Spleen (tissue), 11 donors: ENCODE results near the gene ZNF236. TPM values are rescaled to one million over a fixed set of nuclear protein-coding genes. Genes with fewer than 3 reads are reported as not detected.

ENCODE experiments used
- DNase-seq: peaks from one replicate; pipeline ENCODE4 v3.0.0-alpha.2; 2020
- H3K27ac ChIP-seq, 8 donors: fragments of 200-600 bp; sonication (generic) in 7 of 8; 1 replicate in 4 of 8; 2 replicates in 4 of 8; pipeline versions ENCODE4 v1.5.0 to v1.8.0; 2016 to 2021; ENCODE audit warnings: inconsistent platforms in 4 of 8, mild to moderate bottlenecking in 4 of 8, moderate library complexity in 1 of 8
- H3K27me3 ChIP-seq, 7 donors: fragments of 200-600 bp; sonication (generic) in 6 of 7; replicated peaks in 1 of 7; 1 replicate in 4 of 7; 2 replicates in 3 of 7; pipeline versions ENCODE4 v1.5.0 to v1.8.0; 2016 to 2021; ENCODE audit warnings: inconsistent platforms in 3 of 7, mild to moderate bottlenecking in 1 of 7
- H3K36me3 ChIP-seq, 6 donors: fragments of 200-600 bp; sonication (generic) in 5 of 6; 1 replicate in 4 of 6; 2 replicates in 2 of 6; pipeline versions ENCODE4 v1.5.0 to v1.8.0; 2016 to 2021; ENCODE audit warnings: inconsistent platforms in 2 of 6
- H3K4me1 ChIP-seq, 6 donors: fragments of 200-600 bp; sonication (generic) in 5 of 6; 1 replicate in 3 of 6; 2 replicates in 3 of 6; pipeline versions ENCODE4 v1.5.0 to v1.8.0; 2016 to 2021; ENCODE audit warnings: inconsistent platforms in 3 of 6
- H3K4me3 ChIP-seq, 8 donors: fragments of 200-600 bp; sonication (generic) in 7 of 8; 1 replicate in 4 of 8; 2 replicates in 4 of 8; pipeline versions ENCODE4 v1.5.0 to v1.8.0; 2016 to 2021; ENCODE audit warnings: inconsistent platforms in 4 of 8, mild to moderate bottlenecking in 4 of 8, moderate library complexity in 2 of 8
- H3K9me3 ChIP-seq, 8 donors: fragments of 200-600 bp; sonication (generic) in 7 of 8; 1 replicate in 4 of 8; 2 replicates in 4 of 8; pipeline versions ENCODE4 v1.5.0 to v1.8.0; 2016 to 2021; ENCODE audit warnings: inconsistent platforms in 4 of 8
- CTCF ChIP-seq, 11 experiments: fragments of 200-600 bp in 7 of 11; fragments of 450-650 bp in 4 of 11; sonication (generic) in 4 of 11; IDR thresholded peaks in 8 of 11; conservative IDR thresholded peaks in 3 of 11; 1 replicate in 7 of 11; 2 replicates in 4 of 11; pipeline versions ENCODE4 v1.4.0 to v1.8.0; 2016 to 2021; ENCODE audit warnings: antibody characterized with exemption in 11 of 11, inconsistent platforms in 4 of 11, mild to moderate bottlenecking in 1 of 11
- POLR2A ChIP-seq, 3 donors: fragments of 450-650 bp; IDR thresholded peaks; one replicate each; pipeline ENCODE4 v1.5.1; 2017; ENCODE audit warnings: antibody characterized with exemption in 3 of 3, mild to moderate bottlenecking in 1 of 3
- POLR2AphosphoS5 ChIP-seq, 3 donors: sonication (generic); formaldehyde crosslinking; IDR thresholded peaks; one replicate each; pipeline ENCODE4 v1.5.1; 2017; ENCODE audit warnings: antibody characterized with exemption in 3 of 3
- WGBS, 5 donors: extraction: QIAGEN DNeasy Blood & Tissue Kit in 3 of 5; methylation state at CpG; one replicate each; pipeline versions ENCODE4 v1.1.5 to v1.1.7; 2013 to 2018; 5-methylcytosine and 5-hydroxymethylcytosine counted together
- intact Hi-C: fragments of 100-400 bp; cut with DNase I; formaldehyde crosslinking; loops from one replicate; pipeline ENCODE4 v1.15.0; 2023; ENCODE audit warnings: low total_unique reads
- polyA plus RNA-seq, 3 donors: library from polyadenylated mRNA; stranded (reverse); fragments of 200-250 nt; gene quantifications; one replicate each; pipeline ENCODE4 v1.2.1, GENCODE V29; 2013
- total RNA-seq, 7 donors: library from RNA; depleted of rRNA in 3 of 7; stranded (reverse); fragments of >200 nt in 3 of 7; fragmentation: NEBNext Ultra II Directional in 4 of 7; extraction: Animal tissue kit (Norgen Biotek cat#: 25700) in 4 of 7; gene quantifications; one replicate each; pipeline versions ENCODE4 v1.1.0 to v1.2.1, GENCODE V29; 2016 to 2021
- donor health status: healthy with polysubstance abuse.
- donor health status: DM: no; HTN: no; CAD: no; lungs with moderate emphysema.
- donor health status: DM: no; HTN: no; CAD: no.
- donor health status: Bipolar disorder and iron deficiency.
- donor health status: healthy.
- donor health status: DM: no; HTN: no; CAD: no.
- donor health status: DM: yes; HTN: yes; CAD: no.

Gene ZNF236
- total and polyA plus RNA-seq, 10 donors: 1.5 to 25.4 (median 19.9) TPM

GRCh38 chr18:76860411-76860810 lies 38.1 kb downstream of the ZNF236 start:
- Histone ChIP-seq H3K27ac (no peak overlapping the region), H3K4me3 (no peak overlapping the region), H3K4me1 (no peaks in the 10 kb centered on the region), H3K27me3 (no peaks in the 10 kb centered on the region), H3K9me3 (no peaks in the 10 kb centered on the region), H3K36me3 (peaks cover 0 to 85% (median 34%) of the 10 kb centered on the region in 6 donors)
- WGBS, 5 donors: 89 to 95% (median 93%) methylated on average over 6 of the region's 6 CpGs
- TF ChIP-seq POLR2AphosphoS5 (IDR thresholded peaks at IDR 0.05) (no peak), CTCF (IDR thresholded peaks at IDR 0.05 in 8 of 11, conservative IDR thresholded peaks at IDR 0.05 in 3 of 11) (no peak), POLR2A (IDR thresholded peaks at IDR 0.05) (no peak)
- intact Hi-C loops: no loop called here
- DNase-seq: no peak

- TF ChIP-seq POLR2AphosphoS5 (IDR thresholded peaks at IDR 0.05): no peak
- TF ChIP-seq CTCF (IDR thresholded peaks at IDR 0.05 in 8 of 11, conservative IDR thresholded peaks at IDR 0.05 in 3 of 11): no peak
- TF ChIP-seq POLR2A (IDR thresholded peaks at IDR 0.05): no peak
- no peaks in the 10 kb centered on the region for H3K27me3 ChIP-seq
- no peak overlapping the region for H3K4me3 ChIP-seq
- DNase-seq: no peak
- H3K9me3 ChIP-seq: no peaks in the 10 kb centered on the region
- no peak overlapping the region for H3K27ac ChIP-seq
- H3K36me3 ChIP-seq: peaks cover 0 to 84% (median 42%) of the 10 kb centered on the region in 6 donors
- WGBS, 5 donors: 78 to 90% (median 89%) methylated on average over 9 of the region's 9 CpGs
- no peaks in the 10 kb centered on the region for H3K4me1 ChIP-seq
- intact Hi-C loops: no loop called here
Measured at GRCh38 chr18:76866666-76867065, 44.3 kb downstream of the ZNF236 start.

GRCh38 chr18:76873311-76873710 lies 51.0 kb downstream of the ZNF236 start:
- H3K27ac ChIP-seq: no peak overlapping the region
- H3K27me3 ChIP-seq: no peaks in the 10 kb centered on the region
- TF ChIP-seq POLR2A (IDR thresholded peaks at IDR 0.05) (no peak), POLR2AphosphoS5 (IDR thresholded peaks at IDR 0.05) (no peak), CTCF (IDR thresholded peaks at IDR 0.05 in 8 of 11, conservative IDR thresholded peaks at IDR 0.05 in 3 of 11) (no peak)
- H3K36me3 ChIP-seq: peaks cover 0 to 90% (median 31%) of the 10 kb centered on the region in 6 donors
- H3K4me1 ChIP-seq: no peaks in the 10 kb centered on the region
- 90 to 98% (median 94%) methylated on average over 6 of the region's 6 CpGs for WGBS, 5 donors
- no peaks in the 10 kb centered on the region for H3K9me3 ChIP-seq
- intact Hi-C loops: no loop called here
- H3K4me3 ChIP-seq: no peak overlapping the region
- no peak for DNase-seq

GRCh38 chr18:76873713-76874112 lies 51.4 kb downstream of the ZNF236 start:
- WGBS, 5 donors: 91 to 96% (median 94%) methylated on average over 14 to 17 of the region's 17 CpGs
- TF ChIP-seq CTCF (IDR thresholded peaks at IDR 0.05 in 8 of 11, conservative IDR thresholded peaks at IDR 0.05 in 3 of 11) (no peak), POLR2A (IDR thresholded peaks at IDR 0.05) (no peak), POLR2AphosphoS5 (IDR thresholded peaks at IDR 0.05) (no peak)
- no peaks in the 10 kb centered on the region for H3K27me3 ChIP-seq
- no peaks in the 10 kb centered on the region for H3K9me3 ChIP-seq
- no peak for DNase-seq
- H3K4me3 ChIP-seq: no peak overlapping the region
- H3K27ac ChIP-seq: no peak overlapping the region
- no peaks in the 10 kb centered on the region for H3K4me1 ChIP-seq
- intact Hi-C loops: no loop called here
- peaks cover 0 to 90% (median 28%) of the 10 kb centered on the region in 6 donors for H3K36me3 ChIP-seq
